ENCODE results near the gene TADA2B.

GRCh38 chr4:7075962-7076695 lies 33.0 kb downstream of the TADA2B start:
- no peak for TF ChIP-seq EP300 (IDR thresholded peaks at IDR 0.05; ENCODE audit: borderline replicate concordance in 1 of 2, control insufficient read depth in 1 of 2, low read depth in 2 of 2, low read length in 2 of 2)
- no peak for TF ChIP-seq CREB1 (IDR thresholded peaks at IDR 0.05; ENCODE audit: low read depth)
- no peak for TF ChIP-seq POLR2A (IDR thresholded peaks at IDR 0.05; ENCODE audit: low read depth, low read length)

Data from GM12878 (cell line).